Choroid plexus epithelial cell (primary cell): Measurements from ENCODE around the gene CHADL.

Experiments
- DNase-seq: peaks from one replicate; pipeline ENCODE4 v3.0.0-alpha.2; 2010; ENCODE audit warnings: low read depth
- H3K4me3 ChIP-seq: 2 replicates; pipeline ENCODE4 v1.5.1; 2011; ENCODE audit warnings: low read depth, mild to moderate bottlenecking, control low read depth, low read length, moderate library complexity
- CTCF ChIP-seq: conservative IDR thresholded peaks from 2 replicates; pipeline ENCODE4 v1.5.1; 2011; ENCODE audit warnings: low read depth, mild to moderate bottlenecking, control low read depth, inconsistent platforms, low read length, moderate library complexity

The CHADL gene

GRCh38 chr22:41238570-41239442 is 1.9 kb downstream of the CHADL start:
- no peak overlapping the region for H3K4me3 ChIP-seq
- no peak for DNase-seq
- no peak for TF ChIP-seq CTCF

- peak overlapping the region; percentile 39 for H3K4me3 ChIP-seq
- peak; percentile 29 for DNase-seq
- TF ChIP-seq CTCF = peak; percentile 36
Measured at GRCh38 chr22:41237707-41238569, 2.8 kb downstream of the CHADL start.

- no peak for DNase-seq
- TF ChIP-seq CTCF = no peak
- H3K4me3 ChIP-seq = peak overlapping the region; percentile 39
Measured at GRCh38 chr22:41237036-41237706, 3.6 kb downstream of the CHADL start.

GRCh38 chr22:41234815-41235695 is 5.7 kb downstream of the CHADL start:
- no peak for TF ChIP-seq CTCF
- no peak overlapping the region for H3K4me3 ChIP-seq
- DNase-seq = no peak

GRCh38 chr22:41231369-41231768 is 9.4 kb downstream of the CHADL start:
- DNase-seq = no peak
- TF ChIP-seq CTCF = no peak
- H3K4me3 ChIP-seq = no peak overlapping the region

GRCh38 chr22:41230401-41230785 is 10.3 kb downstream of the CHADL start:
- TF ChIP-seq CTCF = no peak
- no peak overlapping the region for H3K4me3 ChIP-seq
- no peak for DNase-seq
